ENCODE data around the gene MLN. TPM values are rescaled to one million over a fixed set of nuclear protein-coding genes. Genes with fewer than 3 reads are reported as not detected.

Gene MLN
- total RNA-seq, 1 donor from 2014 or later, result not detected

DNA sequence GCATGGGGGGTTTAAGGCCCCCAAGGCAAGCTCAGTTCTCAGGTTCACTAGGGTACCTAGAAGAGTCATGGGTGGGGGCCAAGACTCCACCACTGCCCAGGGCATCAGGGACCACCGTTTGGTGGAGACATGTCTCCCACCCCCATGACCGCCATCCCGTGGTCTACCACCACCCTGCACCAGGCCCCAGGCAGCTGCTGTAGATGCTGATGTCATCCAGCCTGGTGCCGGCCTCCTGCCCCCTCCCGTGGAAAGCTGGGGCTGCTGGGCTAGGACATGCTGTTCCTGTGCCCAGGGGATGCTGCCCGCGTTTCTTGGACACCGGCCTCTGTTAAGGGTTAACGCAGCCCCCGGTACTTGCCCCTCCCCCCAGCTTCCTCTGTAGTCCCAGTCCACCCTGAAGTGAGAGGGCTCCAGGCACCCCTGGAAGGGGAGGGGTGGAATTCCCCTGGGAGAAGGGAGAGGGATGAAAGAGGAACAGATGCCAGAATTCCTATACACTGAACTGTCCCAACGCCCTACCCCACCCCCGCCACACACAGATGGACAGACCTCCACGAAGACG, 57.7 kb downstream of the MLN start:
- intact Hi-C loops (cut with DNase I), result no loop called here
- ATAC-seq (peak; percentile 47), DNase-seq (ENCODE audit: low spot score) (no peak)

DNA sequence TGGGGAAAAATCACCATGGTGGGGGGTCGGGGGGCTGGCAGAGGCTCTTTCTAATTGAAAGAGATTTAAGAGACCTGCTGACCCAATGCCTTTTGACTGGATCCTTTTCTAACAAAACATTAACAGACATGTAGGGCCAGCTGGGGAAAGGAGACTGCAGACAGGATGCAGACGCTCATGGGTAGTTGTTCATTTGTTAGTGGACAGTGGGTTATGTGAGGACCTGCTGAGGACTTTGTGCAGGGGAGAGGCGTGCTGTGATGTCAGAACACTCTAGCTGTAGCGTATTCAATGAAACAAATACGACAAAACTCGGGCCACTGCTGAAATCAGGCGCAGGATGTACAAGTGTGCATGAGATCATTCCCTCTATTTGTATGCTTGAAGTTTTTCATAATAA, 58.3 kb downstream of the MLN start:
- DNase-seq (ENCODE audit: low spot score), result no peak
- ATAC-seq, result no peak
- intact Hi-C loops (cut with DNase I), result no loop called here

DNA sequence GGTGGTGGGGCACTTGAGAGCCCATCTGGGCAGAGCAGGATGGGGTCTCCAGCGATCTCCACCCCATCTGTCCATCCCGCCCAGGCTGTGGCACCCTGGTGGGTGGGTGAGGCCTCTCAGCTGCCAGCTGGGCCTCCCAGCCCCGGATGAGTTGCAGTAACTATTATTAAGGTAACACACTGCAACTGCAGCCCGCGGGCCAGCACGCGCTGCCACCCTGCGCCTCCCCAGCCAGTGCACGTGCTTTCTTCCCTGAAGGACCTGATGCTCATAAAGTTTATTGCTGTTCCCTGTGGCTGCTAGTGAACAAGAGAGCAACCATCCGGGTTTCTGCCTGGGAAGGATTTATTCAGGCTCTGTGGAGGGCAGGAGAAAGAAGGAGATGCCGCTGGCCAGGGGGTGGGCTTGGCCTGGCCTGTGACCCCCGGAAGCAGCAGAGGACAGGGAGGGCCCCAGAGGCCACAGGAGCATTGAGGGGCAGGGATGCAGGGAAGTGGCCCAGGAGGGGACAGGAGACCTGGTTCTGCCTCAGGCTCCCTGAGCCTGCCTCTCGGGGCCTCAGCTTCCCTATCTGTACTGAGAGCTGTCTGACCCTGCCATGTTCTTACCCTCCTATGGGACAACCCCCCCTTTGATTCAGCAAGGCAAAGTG, 58.8 kb downstream of the MLN start:
- intact Hi-C loops (cut with DNase I), result no loop called here
- DNase-seq (ENCODE audit: low spot score), result no peak
- ATAC-seq, result no peak

Other genes starting within 250 kb of the MLN start
- 10.7 TPM for gene BAK1, start 223.7 kb downstream of the MLN start, total RNA-seq
- 88.6 TPM for gene ITPR3, start 182.7 kb downstream of the MLN start, total RNA-seq
- 32.7 TPM for gene UQCC2, start 92.3 kb downstream of the MLN start, total RNA-seq
- 0.31 TPM for gene IP6K3, start 57.1 kb downstream of the MLN start, total RNA-seq
- gene LEMD2, start 14.9 kb downstream of the MLN start, total RNA-seq, result 55.2 TPM

Data from sciatic nerve (tissue), 2 donors.